T-cell (primary cell): ENCODE data around the gene ZNF174. TPM values are rescaled to one million over a fixed set of nuclear protein-coding genes. Genes with fewer than 3 reads are reported as not detected.

Experiments
- ATAC-seq, 4 experiments: fragments of 200-7000 bp in 3 of 4; fragments of 150-1000 bp in 1 of 4; cut with Tn5 transposase; replicated peaks in 1 of 4; 1 replicate in 3 of 4; 2 replicates in 1 of 4; pipeline ENCODE4 v1.10.0; 2021; ENCODE audit warnings: moderate library complexity in 3 of 4, mild to moderate bottlenecking in 2 of 4, moderate number of reproducible peaks in 1 of 4
- CTCF ChIA-PET, 2 donors: fragments of 300-600 bp; sonication (Branson Sonifier 250); formaldehyde crosslinking; loops; one replicate each; lab custom pipeline; 2022; ENCODE audit warnings: antibody characterized with exemption in 2 of 2; lab: Charles Lee
- POLR2A ChIA-PET, 2 donors: fragments of 300-600 bp; sonication (Branson Sonifier 250); formaldehyde crosslinking; loops; one replicate each; lab custom pipeline; 2022; ENCODE audit warnings: antibody characterized with exemption in 2 of 2; lab: Charles Lee
- DNase-seq, 35 experiments: peaks; one replicate each; pipeline versions ENCODE4 v3.0.0 to v3.0.0-alpha.2; 2013 to 2023
- H3K27ac ChIP-seq: one replicate; pipeline ENCODE4 v1.5.1; 2013; ENCODE audit warnings: low read length
- H3K27me3 ChIP-seq, 2 experiments: replicated peaks in 1 of 2; 1 replicate in 1 of 2; 2 replicates in 1 of 2; pipeline versions ENCODE4 v1.6.1 to v1.7.0; 2013; ENCODE audit warnings: low read length in 1 of 2, mixed read lengths in 1 of 2; ENCODE audit not compliant: control insufficient read depth in 2 of 2, insufficient read depth in 2 of 2; ENCODE audit errors: extremely low read depth in 1 of 2
- H3K36me3 ChIP-seq, 2 donors: 1 replicate in 1 of 2; 2 replicates in 1 of 2; pipeline versions ENCODE4 v1.6.1 to v1.7.0; 2013; ENCODE audit warnings: low read length in 1 of 2; ENCODE audit not compliant: control insufficient read depth in 2 of 2, insufficient read depth in 1 of 2; ENCODE audit errors: extremely low read depth in 1 of 2
- H3K4me1 ChIP-seq, 2 experiments: 1 replicate in 1 of 2; 2 replicates in 1 of 2; pipeline versions ENCODE4 v1.6.1 to v1.7.0; 2013; ENCODE audit warnings: low read length in 2 of 2, mixed read lengths in 1 of 2; ENCODE audit not compliant: insufficient read depth in 2 of 2, control insufficient read depth in 1 of 2; ENCODE audit errors: extremely low read depth in 1 of 2
- H3K4me3 ChIP-seq, 2 donors: 1 replicate in 1 of 2; 2 replicates in 1 of 2; pipeline versions ENCODE4 v1.5.1 to v1.7.0; 2013; ENCODE audit warnings: mild to moderate bottlenecking in 2 of 2, low read length in 1 of 2, moderate library complexity in 1 of 2; ENCODE audit not compliant: control insufficient read depth in 1 of 2; ENCODE audit errors: extremely low read depth in 1 of 2
- H3K9me3 ChIP-seq: 2 replicates; pipeline ENCODE4 v1.7.0; 2013
- H3K27ac Mint-ChIP-seq, 2 donors: one replicate each; pipeline ENCODE4 v1.8.0; 2020 to 2021; ENCODE audit warnings: mild to moderate bottlenecking in 2 of 2, mixed read lengths in 2 of 2
- H3K27me3 Mint-ChIP-seq, 2 donors: one replicate each; pipeline ENCODE4 v1.8.0; 2021 to 2022; ENCODE audit warnings: mixed read lengths in 2 of 2
- H3K36me3 Mint-ChIP-seq: one replicate; pipeline ENCODE4 v1.8.0; 2021; ENCODE audit warnings: mixed read lengths
- H3K4me1 Mint-ChIP-seq, 3 donors: one replicate each; pipeline ENCODE4 v1.8.0; 2020 to 2022; ENCODE audit warnings: mixed read lengths in 3 of 3, mild to moderate bottlenecking in 1 of 3
- H3K4me3 Mint-ChIP-seq, 3 donors: one replicate each; pipeline ENCODE4 v1.8.0; 2020 to 2022; ENCODE audit warnings: mild to moderate bottlenecking in 3 of 3, mixed read lengths in 3 of 3, moderate library complexity in 3 of 3
- H3K9me3 Mint-ChIP-seq, 3 donors: one replicate each; pipeline ENCODE4 v1.8.0; 2020 to 2022; ENCODE audit warnings: mixed read lengths in 3 of 3
- WGBS: methylation state at CpG from one replicate; pipeline ENCODE4 v1.1.5; 2013; ENCODE audit warnings: missing lambda C conversion rate; ENCODE audit not compliant: insufficient coverage; 5-methylcytosine and 5-hydroxymethylcytosine counted together
- total RNA-seq, 35 experiments: library from RNA in 6 of 35; stranded (reverse) in 6 of 35; fragments of 120-200 nt in 1 of 35; gene quantifications; one replicate each; pipeline versions ENCODE4 v1.2.1 to v1.2.4 and lab custom pipeline; 2013 to 2026

Gene ZNF174
- total RNA-seq (10 to 100 TPM in 3 of 5 donors, 1 to 10 TPM in 2; 6.4 to 18.7 (median 18.5) TPM), total RNA-seq (lab: John Stamatoyannopoulos, UW) (2.0 to 18.6 (median 8.1) reads per million in 29 experiments)
- 10.1 TPM for total RNA-seq (2013)

GRCh38 chr16:3400779-3401688 is at the start of gene ZNF174, which contains the start of gene ZSCAN32:
Gene ZNF174 (plus strand): TSS chr16:3401215. CDS start chr16:3402005, 790 bp downstream.
Gene ZSCAN32 (minus strand): TSS chr16:3401004. CDS start chr16:3397557, 3,447 bp downstream.
- Mint-ChIP-seq H3K27me3 (no peaks in the 10 kb centered on the region), H3K9me3 (peaks cover 13 to 23% (median 19%) of the 10 kb centered on the region in 3 donors), H3K36me3 (peaks cover 53% of the 10 kb centered on the region), H3K27ac (peak within 1 kb of the TSS; percentile 87 to 90), H3K4me1 (peaks cover 43 to 64% (median 54%) of the 10 kb centered on the region in 3 donors), H3K4me3 (peak within 1 kb of the TSS; percentile 82 to 94 (median 91))
- Histone ChIP-seq H3K4me3 (peak within 1 kb of the TSS; percentile 70 to 79), H3K27me3 (no peaks in the 10 kb centered on the region), H3K36me3 (peaks cover 26 to 47% of the 10 kb centered on the region in 2 donors), H3K4me1 (peaks cover 11 to 44% of the 10 kb centered on the region in 2 experiments), H3K27ac (peak within 1 kb of the TSS; percentile 58), H3K9me3 (peaks cover 8% of the 10 kb centered on the region)
- CTCF ChIA-PET: interaction anchor here in 1 of 2 donors (0.5 to 2.1 kb wide), 7 partner anchors 12 to 513 kb away, joined by 4 to 6 read pairs (median 4); partner anchors contain the start of genes NAA60 and ZNF597
- WGBS: under 1% methylated on average over 94 of the region's 95 CpGs
- POLR2A ChIA-PET: interaction anchor here (0.6 to 0.7 kb wide), 4 partner anchors 160 to 368 kb away, joined by 3 read pairs; no protein-coding TSS in a partner anchor
- ATAC-seq (peak; percentile 97 to 98 (median 97)), DNase-seq (peak; percentile 96 to 100 (median 98))

- H3K4me1 ChIP-seq: no peaks in the 10 kb centered on the region
- DNase-seq (no peak), ATAC-seq (no peak)
- CTCF ChIA-PET: no interaction called here
- no peaks in the 10 kb centered on the region for H3K9me3 ChIP-seq
- H3K27me3 ChIP-seq: peaks cover 0 to 8% of the 10 kb centered on the region in 2 experiments
- Mint-ChIP-seq H3K4me3 (no peak within 1 kb of the TSS), H3K27me3 (peaks cover 22 to 23% of the 10 kb centered on the region in 2 donors), H3K36me3 (peaks cover 20% of the 10 kb centered on the region), H3K4me1 (peaks cover 5 to 13% (median 7%) of the 10 kb centered on the region in 3 donors), H3K27ac (no peak within 1 kb of the TSS), H3K9me3 (peaks cover 3 to 21% (median 6%) of the 10 kb centered on the region in 3 donors)
- no peak within 1 kb of the TSS for H3K27ac ChIP-seq
- WGBS: 80% methylated on average over 3 of the region's 3 CpGs
- H3K4me3 ChIP-seq: no peak within 1 kb of the TSS
- no peaks in the 10 kb centered on the region for H3K36me3 ChIP-seq
- POLR2A ChIA-PET: no interaction called here
These were observed 45.4 kb upstream of the ZNF174 start, which contains the start of gene OR2C1 for GRCh38 chr16:3355589-3355988. Gene OR2C1 (plus strand): TSS chr16:3355889. CDS start chr16:3355941, 52 bp downstream.

GRCh38 chr16:3356118-3356517 is 44.9 kb upstream of the ZNF174 start:
- no peak overlapping the region for H3K4me3 ChIP-seq
- ATAC-seq: no peak
- H3K4me1 ChIP-seq: no peaks in the 10 kb centered on the region
- Mint-ChIP-seq H3K9me3 (peaks cover 3 to 21% (median 6%) of the 10 kb centered on the region in 3 donors), H3K27ac (no peak overlapping the region), H3K36me3 (peaks cover 20% of the 10 kb centered on the region), H3K4me3 (no peak overlapping the region), H3K4me1 (peaks cover 5 to 13% (median 7%) of the 10 kb centered on the region in 3 donors), H3K27me3 (peaks cover 26 to 28% of the 10 kb centered on the region in 2 donors)
- H3K27me3 ChIP-seq: peaks cover 0 to 10% of the 10 kb centered on the region in 2 experiments
- no peak for DNase-seq
- no peaks in the 10 kb centered on the region for H3K9me3 ChIP-seq
- no peak overlapping the region for H3K27ac ChIP-seq
- H3K36me3 ChIP-seq: no peaks in the 10 kb centered on the region
- ChIA-PET CTCF (no interaction called here), POLR2A (no interaction called here)
- 84% methylated on average over 9 of the region's 10 CpGs for WGBS

- Histone ChIP-seq H3K4me1 (no peaks in the 10 kb centered on the region), H3K27ac (no peak overlapping the region), H3K36me3 (no peaks in the 10 kb centered on the region), H3K4me3 (no peak overlapping the region), H3K9me3 (no peaks in the 10 kb centered on the region), H3K27me3 (peaks cover 2 to 15% of the 10 kb centered on the region in 2 experiments)
- H3K27ac Mint-ChIP-seq: no peak overlapping the region
- DNase-seq (no peak), ATAC-seq (no peak)
- peaks cover 3 to 29% (median 6%) of the 10 kb centered on the region in 3 donors for H3K9me3 Mint-ChIP-seq
- no CpG with 5 or more reads among the region's 1 CpG for WGBS
- POLR2A ChIA-PET: no interaction called here
- peaks cover 2 to 7% (median 5%) of the 10 kb centered on the region in 3 donors for H3K4me1 Mint-ChIP-seq
- H3K36me3 Mint-ChIP-seq: peaks cover 15% of the 10 kb centered on the region
- H3K27me3 Mint-ChIP-seq: peaks cover 32 to 36% of the 10 kb centered on the region in 2 donors
- CTCF ChIA-PET: interaction anchor here in 1 of 2 donors (0.6 kb wide), 1 partner anchor 1284 kb away, joined by 3 read pairs; no protein-coding TSS in a partner anchor
- H3K4me3 Mint-ChIP-seq: no peak overlapping the region
These were observed 42.1 kb upstream of the ZNF174 start for GRCh38 chr16:3358871-3359270.

- Histone ChIP-seq H3K9me3 (no peaks in the 10 kb centered on the region), H3K4me1 (peaks cover 0 to 14% of the 10 kb centered on the region in 2 experiments), H3K36me3 (no peaks in the 10 kb centered on the region), H3K27ac (no peak overlapping the region), H3K27me3 (peaks cover 2 to 12% of the 10 kb centered on the region in 2 experiments), H3K4me3 (no peak overlapping the region)
- Mint-ChIP-seq H3K9me3 (peaks cover 0 to 16% (median 8%) of the 10 kb centered on the region in 3 donors), H3K36me3 (peaks cover 12% of the 10 kb centered on the region), H3K27ac (no peak overlapping the region), H3K4me3 (no peak overlapping the region), H3K4me1 (peaks cover 11 to 14% (median 14%) of the 10 kb centered on the region in 3 donors), H3K27me3 (peaks cover 23 to 28% of the 10 kb centered on the region in 2 donors)
- no peak for DNase-seq
- ATAC-seq: no peak
- POLR2A ChIA-PET: no interaction called here
- CTCF ChIA-PET: interaction anchor here in 1 of 2 donors (0.6 kb wide), 1 partner anchor 30 kb away, joined by 11 read pairs; no protein-coding TSS in a partner anchor
These were observed 38.1 kb upstream of the ZNF174 start for GRCh38 chr16:3362931-3363330.

- ChIA-PET POLR2A (no interaction called here), CTCF (no interaction called here)
- Mint-ChIP-seq H3K4me1 (peaks cover 11 to 14% (median 14%) of the 10 kb centered on the region in 3 donors), H3K4me3 (peak overlapping the region in 2 of 3 donors; percentile 17 to 85), H3K9me3 (peaks cover 0 to 16% (median 8%) of the 10 kb centered on the region in 3 donors), H3K27ac (no peak overlapping the region), H3K36me3 (peaks cover 12% of the 10 kb centered on the region), H3K27me3 (peaks cover 23 to 25% of the 10 kb centered on the region in 2 donors)
- no peak overlapping the region for H3K27ac ChIP-seq
- H3K4me1 ChIP-seq: peaks cover 0 to 14% of the 10 kb centered on the region in 2 experiments
- no peak for ATAC-seq
- H3K9me3 ChIP-seq: no peaks in the 10 kb centered on the region
- no peak for DNase-seq
- WGBS: 90% methylated on average over 2 of the region's 7 CpGs
- no peaks in the 10 kb centered on the region for H3K36me3 ChIP-seq
- no peak overlapping the region for H3K4me3 ChIP-seq
- H3K27me3 ChIP-seq: peaks cover 2 to 12% of the 10 kb centered on the region in 2 experiments
These were observed 37.2 kb upstream of the ZNF174 start for GRCh38 chr16:3363793-3364192.
